Stomach smooth muscle (tissue), 2 donors: ENCODE data around the gene ABHD10.

ENCODE experiments used
- H3K27ac ChIP-seq: one replicate; pipeline ENCODE4 v1.7.0; 2013; ENCODE audit warnings: mild to moderate bottlenecking, low read length, inconsistent platforms
- H3K27me3 ChIP-seq, 2 donors: one replicate each; pipeline ENCODE4 v1.7.0; 2013; ENCODE audit warnings: low read length in 2 of 2; ENCODE audit not compliant: insufficient read depth in 2 of 2, control insufficient read depth in 1 of 2
- H3K36me3 ChIP-seq, 2 donors: one replicate each; pipeline ENCODE4 v1.7.0; 2013; ENCODE audit warnings: low read length in 2 of 2; ENCODE audit not compliant: control insufficient read depth in 2 of 2, insufficient read depth in 2 of 2
- H3K4me1 ChIP-seq: one replicate; pipeline ENCODE4 v1.7.0; 2013; ENCODE audit warnings: low read length; ENCODE audit not compliant: control insufficient read depth, insufficient read depth
- H3K4me3 ChIP-seq, 2 donors: one replicate each; pipeline ENCODE4 v1.7.0; 2013; ENCODE audit warnings: low read length in 2 of 2
- H3K9ac ChIP-seq, 2 donors: one replicate each; pipeline ENCODE4 v1.7.0; 2013; ENCODE audit warnings: low read length in 2 of 2, mild to moderate bottlenecking in 1 of 2
- H3K9me3 ChIP-seq, 2 donors: one replicate each; pipeline ENCODE4 v1.7.0; 2013; ENCODE audit warnings: low read length in 2 of 2; ENCODE audit not compliant: control insufficient read depth in 2 of 2
- donor health status: healthy.
- donor health status: Pancreatic carcinoma.

Gene ABHD10

GRCh38 chr3:111980716-111981456 is 2.1 kb downstream of the ABHD10 start:
- Histone ChIP-seq H3K4me1 (peaks cover 5% of the 10 kb centered on the region), H3K36me3 (no peaks in the 10 kb centered on the region), H3K9me3 (no peaks in the 10 kb centered on the region), H3K27ac (no peak overlapping the region), H3K4me3 (no peak overlapping the region), H3K9ac (no peak overlapping the region), H3K27me3 (no peaks in the 10 kb centered on the region)

GRCh38 chr3:111981457-111981763 is 2.6 kb downstream of the ABHD10 start:
- H3K27me3 ChIP-seq, result no peaks in the 10 kb centered on the region
- no peak overlapping the region for H3K27ac ChIP-seq
- H3K36me3 ChIP-seq, result no peaks in the 10 kb centered on the region
- H3K4me3 ChIP-seq, result no peak overlapping the region
- peaks cover 5% of the 10 kb centered on the region for H3K4me1 ChIP-seq
- H3K9ac ChIP-seq, result no peak overlapping the region
- H3K9me3 ChIP-seq, result no peaks in the 10 kb centered on the region

GRCh38 chr3:111984636-111985298 is 5.9 kb downstream of the ABHD10 start:
- Histone ChIP-seq H3K27me3 (no peaks in the 10 kb centered on the region), H3K4me3 (no peak overlapping the region), H3K27ac (no peak overlapping the region), H3K4me1 (peaks cover 3% of the 10 kb centered on the region), H3K9me3 (no peaks in the 10 kb centered on the region), H3K36me3 (peaks cover 4 to 14% of the 10 kb centered on the region in 2 donors), H3K9ac (no peak overlapping the region)

- H3K27me3 ChIP-seq, result no peaks in the 10 kb centered on the region
- no peak overlapping the region for H3K9ac ChIP-seq
- H3K9me3 ChIP-seq, result no peaks in the 10 kb centered on the region
- H3K4me3 ChIP-seq, result no peak overlapping the region
- no peaks in the 10 kb centered on the region for H3K4me1 ChIP-seq
- no peak overlapping the region for H3K27ac ChIP-seq
- peaks cover 7 to 14% of the 10 kb centered on the region in 2 donors for H3K36me3 ChIP-seq
Measured at GRCh38 chr3:111986800-111987199, 8.0 kb downstream of the ABHD10 start.

- H3K9me3 ChIP-seq, result no peaks in the 10 kb centered on the region
- no peak overlapping the region for H3K9ac ChIP-seq
- H3K36me3 ChIP-seq, result peaks cover 9 to 18% of the 10 kb centered on the region in 2 donors
- no peaks in the 10 kb centered on the region for H3K4me1 ChIP-seq
- H3K27me3 ChIP-seq, result no peaks in the 10 kb centered on the region
- H3K27ac ChIP-seq, result no peak overlapping the region
- H3K4me3 ChIP-seq, result no peak overlapping the region
Measured at GRCh38 chr3:111989061-111989678, 10.3 kb downstream of the ABHD10 start.

- no peak overlapping the region for H3K4me3 ChIP-seq
- no peaks in the 10 kb centered on the region for H3K27me3 ChIP-seq
- H3K27ac ChIP-seq, result no peak overlapping the region
- H3K9me3 ChIP-seq, result no peaks in the 10 kb centered on the region
- H3K36me3 ChIP-seq, result peaks cover 7 to 9% of the 10 kb centered on the region in 2 donors
- H3K9ac ChIP-seq, result no peak overlapping the region
- H3K4me1 ChIP-seq, result no peaks in the 10 kb centered on the region
Measured at GRCh38 chr3:111993038-111993437, 14.2 kb downstream of the ABHD10 start.

GRCh38 chr3:111998636-111999483 is 20.0 kb downstream of the ABHD10 start, which contains the start of gene TAGLN3:
Gene TAGLN3 (plus strand): TSS chr3:111998922. CDS start chr3:111999423, 501 bp downstream.
- Histone ChIP-seq H3K4me1 (peaks cover 10% of the 10 kb centered on the region), H3K4me3 (peak within 1 kb of the TSS; percentile 76 to 78), H3K9ac (peak within 1 kb of the TSS in 1 of 2 donors; percentile 25), H3K27me3 (peaks cover 14 to 16% of the 10 kb centered on the region in 2 donors), H3K9me3 (no peaks in the 10 kb centered on the region), H3K36me3 (no peaks in the 10 kb centered on the region), H3K27ac (no peak within 1 kb of the TSS)

GRCh38 chr3:111999484-112000324 is 20.9 kb downstream of the ABHD10 start:
- peaks cover 10% of the 10 kb centered on the region for H3K4me1 ChIP-seq
- peaks cover 14 to 16% of the 10 kb centered on the region in 2 donors for H3K27me3 ChIP-seq
- H3K27ac ChIP-seq, result no peak overlapping the region
- H3K9me3 ChIP-seq, result no peaks in the 10 kb centered on the region
- no peaks in the 10 kb centered on the region for H3K36me3 ChIP-seq
- H3K4me3 ChIP-seq, result peak overlapping the region; percentile 76 to 78
- H3K9ac ChIP-seq, result no peak overlapping the region

- H3K27ac ChIP-seq, result no peak overlapping the region
- no peaks in the 10 kb centered on the region for H3K36me3 ChIP-seq
- H3K9me3 ChIP-seq, result no peaks in the 10 kb centered on the region
- H3K27me3 ChIP-seq, result peaks cover 14 to 16% of the 10 kb centered on the region in 2 donors
- no peak overlapping the region for H3K9ac ChIP-seq
- peaks cover 10% of the 10 kb centered on the region for H3K4me1 ChIP-seq
- no peak overlapping the region for H3K4me3 ChIP-seq
Measured at GRCh38 chr3:112000367-112000771, 21.5 kb downstream of the ABHD10 start.

GRCh38 chr3:112000966-112001365 is 22.1 kb downstream of the ABHD10 start:
- H3K27me3 ChIP-seq, result peaks cover 14 to 16% of the 10 kb centered on the region in 2 donors
- H3K4me1 ChIP-seq, result peaks cover 10% of the 10 kb centered on the region
- no peaks in the 10 kb centered on the region for H3K9me3 ChIP-seq
- no peaks in the 10 kb centered on the region for H3K36me3 ChIP-seq
- H3K27ac ChIP-seq, result no peak overlapping the region
- H3K9ac ChIP-seq, result no peak overlapping the region
- H3K4me3 ChIP-seq, result no peak overlapping the region
